ENCODE data around the gene IMPDH1. TPM values are rescaled to one million over a fixed set of nuclear protein-coding genes. Genes with fewer than 3 reads are reported as not detected.

IMPDH1 gene
- total and polyA plus RNA-seq, 9 of the 15 experiments (the other 6 are each of a cell fraction or from before 2014, with no cell fraction given): 0.80 to 118 (median 64.3) TPM

DNA sequence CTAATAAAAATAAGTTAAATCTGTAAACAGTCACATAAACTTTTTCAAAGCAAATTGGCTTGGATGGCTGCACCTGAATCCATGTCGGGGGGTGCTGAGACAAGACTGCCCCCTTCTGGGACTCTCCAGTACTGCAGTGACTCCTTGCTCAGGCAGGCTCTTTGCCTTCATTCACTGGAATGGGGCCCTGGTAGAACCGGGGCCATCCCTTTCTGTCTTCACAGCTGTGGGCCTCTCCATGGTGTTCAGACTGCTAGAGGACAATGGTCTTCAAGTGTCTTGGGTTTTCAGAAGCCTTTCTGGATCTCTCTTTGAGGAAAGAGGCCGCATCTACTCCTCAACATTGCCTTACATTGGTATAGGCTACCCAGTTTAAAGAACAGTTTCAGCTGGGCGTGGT, 16.1 kb upstream of the IMPDH1 start (continued):
- TF ChIP-seq CTCF (IDR thresholded peaks at IDR 0.05 in 2 of 3, conservative IDR thresholded peaks at IDR 0.05 in 1 of 3; ENCODE audit: insufficient read depth in 2 of 3, low read depth in 1 of 3, low read length in 3 of 3) (peak; percentile 96 to 99 (median 99)), CBFA2T3 (IDR thresholded peaks at IDR 0.05) (no peak), MIER1 (IDR thresholded peaks at IDR 0.05; ENCODE audit: low read depth) (no peak), ZBTB49 (CRISPR knock-in tag; IDR thresholded peaks at IDR 0.05; ENCODE audit: borderline replicate concordance) (no peak), NR4A1 (CRISPR knock-in tag; IDR thresholded peaks at IDR 0.05) (no peak), NR4A1 (tag; IDR thresholded peaks at IDR 0.05) (no peak), E2F5 (CRISPR knock-in tag; IDR thresholded peaks at IDR 0.05) (peak; percentile 78; the same call in 1 of the 2 replicates), RB1 (IDR thresholded peaks at IDR 0.05; ENCODE audit: low read depth) (peak; percentile 71; the same call in 1 of the 2 replicates), MCM5 (IDR thresholded peaks at IDR 0.05; ENCODE audit: low read depth) (no peak), YY1 (IDR thresholded peaks at IDR 0.05; ENCODE audit: borderline replicate concordance in 1 of 3, control insufficient read depth in 1 of 3, extremely low read depth in 1 of 3, insufficient read depth in 3 of 3, insufficient read length in 1 of 3, insufficient replicate concordance in 2 of 3, low read depth in 1 of 3, low read length in 2 of 3) (peak in 2 of 3 experiments; percentile 29 to 42), KLF16 (IDR thresholded peaks at IDR 0.05) (peak; percentile 51; the same call in 1 of the 2 replicates), KHSRP (IDR thresholded peaks at IDR 0.05) (no peak), ZNF668 (CRISPR knock-in tag; IDR thresholded peaks at IDR 0.05) (no peak), FOXM1 (IDR thresholded peaks at IDR 0.05; ENCODE audit: low read depth) (no peak), FOXM1 (CRISPR knock-in tag; IDR thresholded peaks at IDR 0.05; ENCODE audit: low read depth) (no peak), ZNF445 (CRISPR knock-in tag; IDR thresholded peaks at IDR 0.05; ENCODE audit: low read depth) (no peak)
- TF ChIP-seq, protein P1, sequence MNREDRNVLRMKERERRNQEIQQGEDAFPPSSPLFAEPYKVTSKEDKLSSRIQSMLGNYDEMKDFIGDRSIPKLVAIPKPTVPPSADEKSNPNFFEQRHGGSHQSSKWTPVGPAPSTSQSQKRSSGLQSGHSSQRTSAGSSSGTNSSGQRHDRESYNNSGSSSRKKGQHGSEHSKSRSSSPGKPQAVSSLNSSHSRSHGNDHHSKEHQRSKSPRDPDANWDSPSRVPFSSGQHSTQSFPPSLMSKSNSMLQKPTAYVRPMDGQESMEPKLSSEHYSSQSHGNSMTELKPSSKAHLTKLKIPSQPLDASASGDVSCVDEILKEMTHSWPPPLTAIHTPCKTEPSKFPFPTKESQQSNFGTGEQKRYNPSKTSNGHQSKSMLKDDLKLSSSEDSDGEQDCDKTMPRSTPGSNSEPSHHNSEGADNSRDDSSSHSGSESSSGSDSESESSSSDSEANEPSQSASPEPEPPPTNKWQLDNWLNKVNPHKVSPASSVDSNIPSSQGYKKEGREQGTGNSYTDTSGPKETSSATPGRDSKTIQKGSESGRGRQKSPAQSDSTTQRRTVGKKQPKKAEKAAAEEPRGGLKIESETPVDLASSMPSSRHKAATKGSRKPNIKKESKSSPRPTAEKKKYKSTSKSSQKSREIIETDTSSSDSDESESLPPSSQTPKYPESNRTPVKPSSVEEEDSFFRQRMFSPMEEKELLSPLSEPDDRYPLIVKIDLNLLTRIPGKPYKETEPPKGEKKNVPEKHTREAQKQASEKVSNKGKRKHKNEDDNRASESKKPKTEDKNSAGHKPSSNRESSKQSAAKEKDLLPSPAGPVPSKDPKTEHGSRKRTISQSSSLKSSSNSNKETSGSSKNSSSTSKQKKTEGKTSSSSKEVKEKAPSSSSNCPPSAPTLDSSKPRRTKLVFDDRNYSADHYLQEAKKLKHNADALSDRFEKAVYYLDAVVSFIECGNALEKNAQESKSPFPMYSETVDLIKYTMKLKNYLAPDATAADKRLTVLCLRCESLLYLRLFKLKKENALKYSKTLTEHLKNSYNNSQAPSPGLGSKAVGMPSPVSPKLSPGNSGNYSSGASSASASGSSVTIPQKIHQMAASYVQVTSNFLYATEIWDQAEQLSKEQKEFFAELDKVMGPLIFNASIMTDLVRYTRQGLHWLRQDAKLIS (CRISPR knock-in tag; IDR thresholded peaks at IDR 0.05): no peak
